Effector memory CD4-positive, alpha-beta T cell (primary cell): ENCODE data around the gene KCNQ2.

Experiments used
- DNase-seq, 3 donors: peaks; one replicate each; pipeline ENCODE4 v3.0.0-alpha.2; 2020
- H3K27ac ChIP-seq: 2 replicates; pipeline ENCODE4 v1.7.0; 2013; ENCODE audit warnings: mild to moderate bottlenecking, low read length, moderate library complexity; ENCODE audit not compliant: insufficient read depth, poor library complexity, severe bottlenecking
- H3K27me3 ChIP-seq: replicated peaks from 2 replicates; pipeline ENCODE4 v1.7.0; 2013; ENCODE audit warnings: mild to moderate bottlenecking, low read length; ENCODE audit not compliant: insufficient read depth, control insufficient read depth, poor library complexity, severe bottlenecking
- H3K36me3 ChIP-seq: 2 replicates; pipeline ENCODE4 v1.7.0; 2013; ENCODE audit warnings: mild to moderate bottlenecking, low read length, moderate library complexity; ENCODE audit not compliant: control insufficient read depth, insufficient read depth
- H3K4me1 ChIP-seq: 2 replicates; pipeline ENCODE4 v1.7.0; 2013; ENCODE audit warnings: low read length, mild to moderate bottlenecking; ENCODE audit not compliant: control insufficient read depth, insufficient read depth, poor library complexity, severe bottlenecking
- H3K4me3 ChIP-seq: 2 replicates; pipeline ENCODE4 v1.7.0; 2013; ENCODE audit warnings: low read length, low read depth, mild to moderate bottlenecking; ENCODE audit not compliant: insufficient read depth, poor library complexity, severe bottlenecking
- H3K9me3 ChIP-seq: 2 replicates; pipeline ENCODE4 v1.7.0; 2013; ENCODE audit warnings: mild to moderate bottlenecking, low read length, moderate library complexity; ENCODE audit not compliant: control insufficient read depth

The KCNQ2 gene

GRCh38 chr20:63445075-63445734 is 27.2 kb downstream of the KCNQ2 start:
- Histone ChIP-seq H3K27ac (no peak overlapping the region), H3K36me3 (no peaks in the 10 kb centered on the region), H3K4me1 (peaks cover 13% of the 10 kb centered on the region), H3K4me3 (no peak overlapping the region), H3K9me3 (no peaks in the 10 kb centered on the region), H3K27me3 (peaks cover 5% of the 10 kb centered on the region)
- no peak for DNase-seq

GRCh38 chr20:63444548-63444947 is 27.9 kb downstream of the KCNQ2 start:
- Histone ChIP-seq H3K4me1 (peaks cover 13% of the 10 kb centered on the region), H3K36me3 (no peaks in the 10 kb centered on the region), H3K27ac (no peak overlapping the region), H3K4me3 (no peak overlapping the region), H3K27me3 (peaks cover 5% of the 10 kb centered on the region), H3K9me3 (no peaks in the 10 kb centered on the region)
- DNase-seq, result no peak

GRCh38 chr20:63443606-63444395 is 28.7 kb downstream of the KCNQ2 start:
- Histone ChIP-seq H3K4me1 (peaks cover 13% of the 10 kb centered on the region), H3K27me3 (peaks cover 5% of the 10 kb centered on the region), H3K27ac (no peak overlapping the region), H3K4me3 (no peak overlapping the region), H3K36me3 (no peaks in the 10 kb centered on the region), H3K9me3 (no peaks in the 10 kb centered on the region)
- DNase-seq, result no peak

GRCh38 chr20:63442100-63442493 is 30.4 kb downstream of the KCNQ2 start:
- Histone ChIP-seq H3K27me3 (peaks cover 5% of the 10 kb centered on the region), H3K9me3 (no peaks in the 10 kb centered on the region), H3K36me3 (no peaks in the 10 kb centered on the region), H3K4me1 (peaks cover 13% of the 10 kb centered on the region), H3K27ac (no peak overlapping the region), H3K4me3 (no peak overlapping the region)
- DNase-seq, result peak in 2 of 3 donors; percentile 17 to 42

- Histone ChIP-seq H3K4me3 (no peak overlapping the region), H3K36me3 (no peaks in the 10 kb centered on the region), H3K9me3 (no peaks in the 10 kb centered on the region), H3K27me3 (peaks cover 5% of the 10 kb centered on the region), H3K4me1 (peaks cover 13% of the 10 kb centered on the region), H3K27ac (no peak overlapping the region)
- no peak for DNase-seq
Observed at GRCh38 chr20:63441136-63442099, 31.0 kb downstream of the KCNQ2 start.

GRCh38 chr20:63440366-63440955 is 32.0 kb downstream of the KCNQ2 start:
- H3K27ac ChIP-seq, result no peak overlapping the region
- no peaks in the 10 kb centered on the region for H3K9me3 ChIP-seq
- DNase-seq, result no peak
- H3K36me3 ChIP-seq, result no peaks in the 10 kb centered on the region
- no peaks in the 10 kb centered on the region for H3K27me3 ChIP-seq
- H3K4me1 ChIP-seq, result peaks cover 13% of the 10 kb centered on the region
- no peak overlapping the region for H3K4me3 ChIP-seq

GRCh38 chr20:63439866-63440265 is 32.6 kb downstream of the KCNQ2 start:
- Histone ChIP-seq H3K36me3 (no peaks in the 10 kb centered on the region), H3K27ac (no peak overlapping the region), H3K4me3 (no peak overlapping the region), H3K27me3 (no peaks in the 10 kb centered on the region), H3K4me1 (peaks cover 16% of the 10 kb centered on the region), H3K9me3 (no peaks in the 10 kb centered on the region)
- DNase-seq, result no peak

GRCh38 chr20:63438121-63438520 is 34.3 kb downstream of the KCNQ2 start:
- Histone ChIP-seq H3K27me3 (no peaks in the 10 kb centered on the region), H3K36me3 (no peaks in the 10 kb centered on the region), H3K27ac (no peak overlapping the region), H3K9me3 (no peaks in the 10 kb centered on the region), H3K4me3 (no peak overlapping the region), H3K4me1 (peaks cover 23% of the 10 kb centered on the region)
- DNase-seq, result no peak

- Histone ChIP-seq H3K4me3 (no peak overlapping the region), H3K36me3 (no peaks in the 10 kb centered on the region), H3K9me3 (no peaks in the 10 kb centered on the region), H3K27me3 (no peaks in the 10 kb centered on the region), H3K27ac (no peak overlapping the region), H3K4me1 (peaks cover 9% of the 10 kb centered on the region)
- DNase-seq, result no peak
Observed at GRCh38 chr20:63435552-63435951, 36.9 kb downstream of the KCNQ2 start.
